ENCODE measurements around the gene TAOK2. TPM values are rescaled to one million over a fixed set of nuclear protein-coding genes. Genes with fewer than 3 reads are reported as not detected.

Gene TAOK2
- total and polyA plus RNA-seq, 2 of the 13 experiments (the other 11 are each of a cell fraction or from before 2014, with no cell fraction given) = 17.4 to 43.2 TPM

- TF ChIP-seq ZBTB21 (CRISPR knock-in tag; IDR thresholded peaks at IDR 0.05) (no peak), ZBTB14 (CRISPR knock-in tag; IDR thresholded peaks at IDR 0.05) (peak; percentile 71; the same call in 1 of the 2 replicates), ZNF652 (CRISPR knock-in tag; IDR thresholded peaks at IDR 0.05; ENCODE audit: borderline replicate concordance, low read depth) (no peak), NFKB2 (CRISPR knock-in tag; IDR thresholded peaks at IDR 0.05; ENCODE audit: borderline replicate concordance) (no peak), ZBTB43 (CRISPR knock-in tag; conservative IDR thresholded peaks at IDR 0.05) (0 out of 2 replicates have a peak, but pooled peaks have one; percentile 32), SRSF4 (IDR thresholded peaks at IDR 0.05; ENCODE audit: low read depth, low read length, poor library complexity, severe bottlenecking) (no peak), HNRNPK (IDR thresholded peaks at IDR 0.05; ENCODE audit: low read depth, low read length, poor library complexity, severe bottlenecking) (peak; percentile 66), TEAD3 (CRISPR knock-in tag; optimal IDR thresholded peaks at IDR 0.05; ENCODE audit: borderline replicate concordance) (no peak), SP4 (CRISPR knock-in tag; IDR thresholded peaks at IDR 0.05) (0 out of 2 replicates have a peak, but pooled peaks have one; percentile 25), NPAS2 (CRISPR knock-in tag; IDR thresholded peaks at IDR 0.05; ENCODE audit: borderline replicate concordance) (no peak), SMARCE1 (IDR thresholded peaks at IDR 0.05; ENCODE audit: borderline replicate concordance) (no peak), FOXA3 (CRISPR knock-in tag; IDR thresholded peaks at IDR 0.05) (no peak)
- TF ChIP-seq, protein P1, sequence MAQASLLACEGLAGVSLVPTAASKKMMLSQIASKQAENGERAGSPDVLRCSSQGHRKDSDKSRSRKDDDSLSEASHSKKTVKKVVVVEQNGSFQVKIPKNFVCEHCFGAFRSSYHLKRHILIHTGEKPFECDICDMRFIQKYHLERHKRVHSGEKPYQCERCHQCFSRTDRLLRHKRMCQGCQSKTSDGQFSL (CRISPR knock-in tag; IDR thresholded peaks at IDR 0.05) = no peak
- TF ChIP-seq, protein P2, sequence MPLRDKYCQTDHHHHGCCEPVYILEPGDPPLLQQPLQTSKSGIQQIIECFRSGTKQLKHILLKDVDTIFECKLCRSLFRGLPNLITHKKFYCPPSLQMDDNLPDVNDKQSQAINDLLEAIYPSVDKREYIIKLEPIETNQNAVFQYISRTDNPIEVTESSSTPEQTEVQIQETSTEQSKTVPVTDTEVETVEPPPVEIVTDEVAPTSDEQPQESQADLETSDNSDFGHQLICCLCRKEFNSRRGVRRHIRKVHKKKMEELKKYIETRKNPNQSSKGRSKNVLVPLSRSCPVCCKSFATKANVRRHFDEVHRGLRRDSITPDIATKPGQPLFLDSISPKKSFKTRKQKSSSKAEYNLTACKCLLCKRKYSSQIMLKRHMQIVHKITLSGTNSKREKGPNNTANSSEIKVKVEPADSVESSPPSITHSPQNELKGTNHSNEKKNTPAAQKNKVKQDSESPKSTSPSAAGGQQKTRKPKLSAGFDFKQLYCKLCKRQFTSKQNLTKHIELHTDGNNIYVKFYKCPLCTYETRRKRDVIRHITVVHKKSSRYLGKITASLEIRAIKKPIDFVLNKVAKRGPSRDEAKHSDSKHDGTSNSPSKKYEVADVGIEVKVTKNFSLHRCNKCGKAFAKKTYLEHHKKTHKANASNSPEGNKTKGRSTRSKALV (CRISPR knock-in tag; IDR thresholded peaks at IDR 0.05) = 0 out of 2 replicates have a peak, but pooled peaks have one; percentile 35
- TF ChIP-seq, protein P3, sequence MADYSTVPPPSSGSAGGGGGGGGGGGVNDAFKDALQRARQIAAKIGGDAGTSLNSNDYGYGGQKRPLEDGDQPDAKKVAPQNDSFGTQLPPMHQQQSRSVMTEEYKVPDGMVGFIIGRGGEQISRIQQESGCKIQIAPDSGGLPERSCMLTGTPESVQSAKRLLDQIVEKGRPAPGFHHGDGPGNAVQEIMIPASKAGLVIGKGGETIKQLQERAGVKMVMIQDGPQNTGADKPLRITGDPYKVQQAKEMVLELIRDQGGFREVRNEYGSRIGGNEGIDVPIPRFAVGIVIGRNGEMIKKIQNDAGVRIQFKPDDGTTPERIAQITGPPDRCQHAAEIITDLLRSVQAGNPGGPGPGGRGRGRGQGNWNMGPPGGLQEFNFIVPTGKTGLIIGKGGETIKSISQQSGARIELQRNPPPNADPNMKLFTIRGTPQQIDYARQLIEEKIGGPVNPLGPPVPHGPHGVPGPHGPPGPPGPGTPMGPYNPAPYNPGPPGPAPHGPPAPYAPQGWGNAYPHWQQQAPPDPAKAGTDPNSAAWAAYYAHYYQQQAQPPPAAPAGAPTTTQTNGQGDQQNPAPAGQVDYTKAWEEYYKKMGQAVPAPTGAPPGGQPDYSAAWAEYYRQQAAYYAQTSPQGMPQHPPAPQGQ (CRISPR knock-in tag; IDR thresholded peaks at IDR 0.05; ENCODE audit: borderline replicate concordance) = no peak
Measured at GRCh38 chr16:30010844-30011713, 37.4 kb downstream of the TAOK2 start, which contains the start of gene DOC2A (continued).

Data from HepG2 (cell line).